LNCAP (cell line): Measurements from ENCODE around the gene RBM33.

Experiments used
- TF ChIP-seq, protein P1 (sequence below): fragments of 450-650 bp; IDR thresholded peaks from 2 replicates; pipeline ENCODE4 v1.5.1; 2017; ENCODE audit warnings: mild to moderate bottlenecking

The RBM33 gene

DNA sequence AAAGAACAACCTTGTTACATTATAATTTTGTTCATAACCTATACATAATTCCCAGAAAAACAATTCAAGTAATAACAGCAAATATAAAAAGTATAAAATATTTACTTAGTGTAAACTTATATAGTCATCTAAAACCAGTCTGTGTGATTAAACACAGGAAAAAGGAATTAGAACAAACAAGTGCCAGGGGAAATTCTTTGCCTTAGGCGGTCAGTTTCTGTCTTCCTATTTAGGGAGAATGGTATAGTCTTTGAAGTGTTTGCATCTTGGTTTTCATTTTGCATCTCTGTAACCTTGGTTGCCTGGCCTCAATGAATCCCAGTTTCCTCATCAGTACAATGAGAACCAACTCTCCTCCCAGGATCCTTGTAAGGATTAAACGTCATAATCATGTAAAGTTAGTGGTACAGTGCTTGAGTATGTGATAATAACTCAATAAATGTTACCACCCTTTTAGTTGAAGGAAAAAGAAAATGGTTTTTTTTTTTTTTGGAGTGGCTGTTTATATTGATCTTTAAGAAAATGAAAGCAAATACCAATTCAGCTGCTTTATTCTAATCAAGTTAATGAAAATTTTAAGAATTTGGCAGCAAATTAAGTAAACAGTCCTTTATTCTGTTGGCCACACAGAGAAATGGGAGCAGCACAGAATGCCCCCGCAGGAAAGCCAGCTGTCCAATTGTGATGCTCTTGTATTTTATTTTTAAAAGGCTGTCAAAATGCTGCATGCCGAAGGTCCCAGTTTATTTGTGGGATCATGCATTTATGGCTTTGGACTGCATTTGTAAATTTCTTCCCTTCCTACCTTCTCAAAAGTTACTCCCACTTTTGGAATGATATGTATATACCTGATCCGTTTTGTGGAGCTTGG, 106.0 kb downstream of the RBM33 start:
- TF ChIP-seq, protein P1, sequence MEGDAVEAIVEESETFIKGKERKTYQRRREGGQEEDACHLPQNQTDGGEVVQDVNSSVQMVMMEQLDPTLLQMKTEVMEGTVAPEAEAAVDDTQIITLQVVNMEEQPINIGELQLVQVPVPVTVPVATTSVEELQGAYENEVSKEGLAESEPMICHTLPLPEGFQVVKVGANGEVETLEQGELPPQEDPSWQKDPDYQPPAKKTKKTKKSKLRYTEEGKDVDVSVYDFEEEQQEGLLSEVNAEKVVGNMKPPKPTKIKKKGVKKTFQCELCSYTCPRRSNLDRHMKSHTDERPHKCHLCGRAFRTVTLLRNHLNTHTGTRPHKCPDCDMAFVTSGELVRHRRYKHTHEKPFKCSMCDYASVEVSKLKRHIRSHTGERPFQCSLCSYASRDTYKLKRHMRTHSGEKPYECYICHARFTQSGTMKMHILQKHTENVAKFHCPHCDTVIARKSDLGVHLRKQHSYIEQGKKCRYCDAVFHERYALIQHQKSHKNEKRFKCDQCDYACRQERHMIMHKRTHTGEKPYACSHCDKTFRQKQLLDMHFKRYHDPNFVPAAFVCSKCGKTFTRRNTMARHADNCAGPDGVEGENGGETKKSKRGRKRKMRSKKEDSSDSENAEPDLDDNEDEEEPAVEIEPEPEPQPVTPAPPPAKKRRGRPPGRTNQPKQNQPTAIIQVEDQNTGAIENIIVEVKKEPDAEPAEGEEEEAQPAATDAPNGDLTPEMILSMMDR, result no peak

DNA sequence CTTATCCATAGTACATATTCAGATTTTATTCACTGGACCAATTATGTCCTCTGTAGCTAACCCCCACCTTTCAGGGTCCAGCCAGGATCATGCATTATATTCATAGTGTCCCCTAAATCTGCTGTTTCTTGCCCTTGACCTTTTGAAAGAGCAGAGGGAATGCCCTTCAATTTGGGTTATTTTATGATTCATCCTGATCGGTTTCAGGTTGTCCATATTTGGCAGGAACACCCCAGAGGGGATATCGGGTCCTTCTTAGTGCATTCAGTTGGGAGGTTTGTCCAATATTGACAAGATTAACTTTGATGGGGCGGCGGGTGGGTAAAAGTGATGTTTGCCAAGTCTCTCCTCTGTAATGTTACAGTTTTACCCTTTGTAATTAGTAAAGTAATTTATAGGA, 106.9 kb downstream of the RBM33 start:
- TF ChIP-seq, protein P1, result no peak

DNA sequence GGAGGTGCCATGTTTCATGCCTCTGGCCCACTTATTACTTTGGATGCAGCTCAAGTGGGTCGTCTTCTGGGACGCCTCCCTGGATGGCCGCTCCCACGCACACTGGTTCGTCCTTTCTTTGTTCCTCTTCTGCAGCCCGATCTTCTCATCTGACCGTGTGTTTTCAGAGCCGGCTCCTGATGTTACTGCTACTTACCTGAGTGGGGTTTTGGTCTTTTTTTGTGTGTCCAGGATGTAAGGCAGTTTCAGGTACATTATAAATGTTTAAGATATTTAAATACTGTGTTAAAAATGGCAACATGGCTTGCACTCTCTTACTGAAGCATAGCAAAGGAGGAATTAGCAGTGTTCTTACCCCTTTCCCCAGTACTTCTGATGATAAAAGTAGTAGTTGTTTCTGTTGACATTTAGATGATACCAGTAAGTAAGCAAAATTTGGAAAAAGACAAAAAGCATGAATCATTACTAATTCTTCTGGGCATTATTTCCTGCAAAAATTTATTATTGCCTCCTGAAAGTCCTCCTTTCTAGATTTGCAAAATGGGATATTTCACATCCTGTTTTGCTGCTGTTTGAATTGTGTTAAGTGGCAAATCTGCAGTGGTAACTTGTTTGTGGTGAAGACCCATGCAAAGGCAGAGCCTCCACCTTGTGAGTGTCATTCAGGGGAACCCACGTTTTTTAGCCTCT, 108.4 kb downstream of the RBM33 start:
- TF ChIP-seq, protein P1, result no peak

DNA sequence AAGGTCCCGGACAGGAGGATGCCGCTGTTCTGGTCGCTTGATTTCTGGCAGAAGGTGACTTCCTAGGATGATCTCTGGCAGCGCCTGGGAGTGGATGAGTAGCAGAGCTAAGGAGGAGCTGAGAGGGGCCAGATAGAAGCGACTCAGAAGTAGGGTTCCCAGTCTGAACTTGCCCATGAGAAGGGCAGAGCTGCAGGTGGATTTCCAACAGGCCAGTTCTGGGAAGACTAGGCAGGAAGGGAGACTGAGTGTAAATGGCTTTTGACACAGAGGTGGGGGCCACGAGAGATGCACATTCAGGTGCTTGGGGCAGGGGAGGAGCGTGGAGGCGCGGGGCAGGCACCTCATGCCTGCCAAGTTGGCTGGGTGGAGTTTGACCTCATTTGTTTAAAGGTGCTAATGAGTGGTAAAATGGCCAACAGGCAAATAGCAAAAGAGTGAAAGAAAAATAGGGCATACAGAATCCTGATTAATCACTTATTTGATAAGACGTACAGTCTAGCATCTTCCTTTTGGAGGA, 109.0 kb downstream of the RBM33 start:
- TF ChIP-seq, protein P1, result no peak

DNA sequence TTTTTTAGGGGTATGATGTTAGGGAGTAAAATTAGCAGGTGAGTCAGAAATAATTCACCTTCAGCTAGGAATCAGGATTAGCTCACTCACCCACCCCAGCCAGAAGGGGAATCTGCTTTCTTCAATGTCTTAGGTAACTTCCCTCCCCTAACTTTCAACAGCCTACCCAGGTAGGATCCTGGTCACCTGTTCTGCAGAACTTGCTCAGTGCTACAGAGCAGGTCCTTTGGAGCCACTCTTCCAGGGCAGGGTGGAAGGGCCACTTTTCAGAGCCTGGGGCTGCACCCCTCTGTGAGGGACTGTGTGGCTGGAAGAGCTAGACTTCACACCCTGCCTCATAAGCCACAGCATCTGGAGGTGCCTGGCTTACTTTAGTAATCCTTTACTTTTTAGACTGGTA, 109.7 kb downstream of the RBM33 start:
- TF ChIP-seq, protein P1, result no peak

DNA sequence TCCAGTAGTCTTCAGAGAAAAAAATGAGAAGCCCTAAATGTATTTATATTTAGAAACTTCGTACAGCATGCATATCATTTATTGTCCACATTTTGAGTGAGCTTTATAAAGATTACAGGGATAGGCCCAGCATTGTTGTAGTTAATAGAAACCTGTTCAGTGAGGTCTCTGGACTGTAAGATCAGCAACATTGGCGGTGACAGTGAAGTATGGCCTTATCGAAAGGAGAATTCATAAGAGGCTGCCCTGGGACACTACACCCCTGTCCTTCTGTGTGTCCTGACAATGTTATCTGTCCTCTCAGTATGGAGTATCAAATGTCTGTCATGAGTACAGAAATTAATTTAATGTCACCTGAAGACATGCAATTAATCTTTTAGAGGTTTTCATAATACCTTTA, 110.6 kb downstream of the RBM33 start:
- TF ChIP-seq, protein P1, result no peak

DNA sequence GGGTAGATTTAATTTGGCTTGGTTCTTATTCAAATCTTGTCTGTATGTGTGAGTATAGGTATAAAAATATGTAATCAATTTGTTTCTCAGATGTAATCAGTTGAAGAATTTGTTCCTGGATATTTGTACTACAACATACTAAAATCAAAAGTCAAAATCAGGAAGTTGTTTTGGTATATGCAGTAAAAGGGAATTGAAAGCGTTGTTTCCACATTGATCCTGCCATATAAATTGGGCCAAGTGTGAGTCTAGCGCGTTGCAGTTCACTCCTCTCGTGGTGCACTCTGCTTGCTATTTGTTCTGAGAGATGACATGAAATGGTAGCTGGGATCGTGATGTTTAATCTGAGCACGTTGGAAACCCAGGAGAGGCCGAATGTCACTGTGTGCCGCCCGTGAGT, 111.9 kb downstream of the RBM33 start:
- TF ChIP-seq, protein P1, result no peak
